ENCODE measurements around the gene SLC25A30. TPM values are rescaled to one million over a fixed set of nuclear protein-coding genes. Genes with fewer than 3 reads are reported as not detected.

The SLC25A30 gene
- total and polyA plus RNA-seq, 8 donors, result 2.9 to 51.9 (median 7.3) TPM

DNA sequence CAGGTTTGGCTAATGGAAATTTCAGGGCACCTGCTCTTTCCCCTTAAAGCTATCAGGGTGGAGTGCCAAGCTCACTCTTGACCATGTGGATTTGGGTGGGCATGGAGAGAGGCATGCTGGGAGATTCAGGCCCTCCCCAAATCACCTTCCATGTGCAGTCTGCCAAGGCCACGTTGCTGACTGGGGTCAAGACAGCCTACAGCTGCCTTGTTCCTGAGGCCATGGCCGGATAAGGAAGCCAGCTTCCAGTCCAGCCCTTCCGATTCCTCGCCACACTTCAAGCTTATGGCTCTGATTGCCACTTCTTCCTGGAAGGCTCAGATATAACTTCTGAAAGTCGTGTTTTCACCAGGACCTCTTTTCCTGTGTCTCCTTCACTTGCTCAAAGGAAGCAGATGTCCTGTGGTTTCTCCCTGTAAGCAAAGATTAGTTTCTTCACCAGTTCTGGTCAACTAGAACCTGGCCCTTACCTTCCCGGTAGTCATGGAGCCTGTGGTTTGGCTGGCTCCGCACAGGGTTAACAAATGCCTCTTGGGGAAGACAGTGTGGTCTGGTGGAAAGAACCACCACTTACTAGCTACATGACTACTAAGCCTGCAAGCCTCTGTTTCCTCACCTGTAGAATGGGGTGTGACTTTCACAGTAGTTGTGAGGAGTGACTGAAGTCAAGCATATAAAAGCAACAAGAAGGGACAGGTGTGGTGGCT, 61.1 kb downstream of the SLC25A30 start:
- intact Hi-C loops (cut with DNase I; ENCODE audit: low total_unique reads), result no loop called here
- no peaks in the 10 kb centered on the region for H3K4me1 ChIP-seq
- H3K9me3 ChIP-seq, result no peaks in the 10 kb centered on the region
- TF ChIP-seq POLR2A (IDR thresholded peaks at IDR 0.05) (no peak), POLR2AphosphoS5 (IDR thresholded peaks at IDR 0.05) (no peak), EP300 (IDR thresholded peaks at IDR 0.05) (no peak)
- TF ChIP-seq, protein P1, sequence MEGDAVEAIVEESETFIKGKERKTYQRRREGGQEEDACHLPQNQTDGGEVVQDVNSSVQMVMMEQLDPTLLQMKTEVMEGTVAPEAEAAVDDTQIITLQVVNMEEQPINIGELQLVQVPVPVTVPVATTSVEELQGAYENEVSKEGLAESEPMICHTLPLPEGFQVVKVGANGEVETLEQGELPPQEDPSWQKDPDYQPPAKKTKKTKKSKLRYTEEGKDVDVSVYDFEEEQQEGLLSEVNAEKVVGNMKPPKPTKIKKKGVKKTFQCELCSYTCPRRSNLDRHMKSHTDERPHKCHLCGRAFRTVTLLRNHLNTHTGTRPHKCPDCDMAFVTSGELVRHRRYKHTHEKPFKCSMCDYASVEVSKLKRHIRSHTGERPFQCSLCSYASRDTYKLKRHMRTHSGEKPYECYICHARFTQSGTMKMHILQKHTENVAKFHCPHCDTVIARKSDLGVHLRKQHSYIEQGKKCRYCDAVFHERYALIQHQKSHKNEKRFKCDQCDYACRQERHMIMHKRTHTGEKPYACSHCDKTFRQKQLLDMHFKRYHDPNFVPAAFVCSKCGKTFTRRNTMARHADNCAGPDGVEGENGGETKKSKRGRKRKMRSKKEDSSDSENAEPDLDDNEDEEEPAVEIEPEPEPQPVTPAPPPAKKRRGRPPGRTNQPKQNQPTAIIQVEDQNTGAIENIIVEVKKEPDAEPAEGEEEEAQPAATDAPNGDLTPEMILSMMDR (IDR thresholded peaks at IDR 0.05), result no peak
- DNase-seq, result no peak
- WGBS, 5 donors, result 72 to 80% (median 74%) methylated on average over 7 of the region's 7 CpGs
- no peak overlapping the region for H3K27ac ChIP-seq
- H3K4me3 ChIP-seq, result no peak overlapping the region
- peaks cover 1 to 94% (median 81%) of the 10 kb centered on the region in 4 donors for H3K36me3 ChIP-seq
- no peaks in the 10 kb centered on the region for H3K27me3 ChIP-seq

DNA sequence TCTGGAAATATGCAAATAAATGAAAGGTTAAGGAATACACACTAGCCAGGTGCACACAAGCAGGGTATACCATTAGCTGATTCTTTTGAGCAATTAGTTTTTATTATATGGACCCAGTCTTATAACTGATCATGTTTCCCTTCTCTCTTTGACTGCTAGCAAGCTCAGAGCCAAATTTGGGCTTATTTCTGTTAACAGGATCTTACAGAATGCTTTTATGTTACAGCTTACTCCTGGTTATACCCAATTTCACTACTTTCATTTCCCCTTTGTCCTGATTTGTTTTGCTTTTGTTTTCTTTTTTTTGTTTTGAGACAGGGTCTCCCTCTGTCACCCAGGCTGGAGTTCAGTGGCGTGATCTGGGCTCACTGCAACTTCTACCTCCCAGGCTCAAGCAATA, 64.3 kb downstream of the SLC25A30 start:
- 92 to 100% (median 100%) methylated on average over 1 of the region's 1 CpG for WGBS, 5 donors
- TF ChIP-seq, protein P1 (IDR thresholded peaks at IDR 0.05), result no peak
- TF ChIP-seq POLR2A (IDR thresholded peaks at IDR 0.05) (no peak), EP300 (IDR thresholded peaks at IDR 0.05) (no peak), POLR2AphosphoS5 (IDR thresholded peaks at IDR 0.05) (no peak)
- no peak overlapping the region for H3K27ac ChIP-seq
- intact Hi-C loops (cut with DNase I; ENCODE audit: low total_unique reads), result no loop called here
- no peaks in the 10 kb centered on the region for H3K9me3 ChIP-seq
- no peaks in the 10 kb centered on the region for H3K4me1 ChIP-seq
- H3K36me3 ChIP-seq, result peaks cover 13 to 99% (median 89%) of the 10 kb centered on the region in 4 donors
- DNase-seq, result no peak
- no peak overlapping the region for H3K4me3 ChIP-seq
- H3K27me3 ChIP-seq, result no peaks in the 10 kb centered on the region

DNA sequence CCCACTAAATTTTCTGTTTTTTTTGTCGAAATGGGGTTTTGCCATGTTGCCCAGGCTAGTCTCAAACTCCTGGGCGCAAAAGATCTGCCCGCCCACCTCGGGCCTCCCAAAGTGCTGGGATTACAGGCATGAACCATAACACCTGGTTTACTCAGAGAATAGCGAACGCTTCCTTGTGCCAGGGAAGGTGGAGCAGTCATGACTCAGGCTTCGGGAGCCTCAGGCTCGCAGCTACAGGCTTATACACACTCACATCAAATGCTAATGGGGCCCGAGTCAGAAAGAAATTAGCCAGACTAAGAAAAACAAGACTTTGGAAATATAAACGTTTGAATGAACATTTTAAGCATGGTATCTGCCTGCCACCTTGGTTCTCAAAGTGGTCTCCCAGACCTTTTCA, 66.1 kb downstream of the SLC25A30 start:
- Histone ChIP-seq H3K4me3 (no peak overlapping the region), H3K27me3 (no peaks in the 10 kb centered on the region), H3K4me1 (no peaks in the 10 kb centered on the region), H3K9me3 (no peaks in the 10 kb centered on the region), H3K36me3 (peaks cover 15 to 98% (median 95%) of the 10 kb centered on the region in 4 donors), H3K27ac (no peak overlapping the region)
- WGBS, 5 donors, result 79 to 89% (median 86%) methylated on average over 10 of the region's 10 CpGs
- intact Hi-C loops (cut with DNase I; ENCODE audit: low total_unique reads), result no loop called here
- TF ChIP-seq EP300 (IDR thresholded peaks at IDR 0.05) (no peak), POLR2A (IDR thresholded peaks at IDR 0.05) (no peak), POLR2AphosphoS5 (IDR thresholded peaks at IDR 0.05) (no peak)
- TF ChIP-seq, protein P1 (IDR thresholded peaks at IDR 0.05), result no peak
- no peak for DNase-seq

DNA sequence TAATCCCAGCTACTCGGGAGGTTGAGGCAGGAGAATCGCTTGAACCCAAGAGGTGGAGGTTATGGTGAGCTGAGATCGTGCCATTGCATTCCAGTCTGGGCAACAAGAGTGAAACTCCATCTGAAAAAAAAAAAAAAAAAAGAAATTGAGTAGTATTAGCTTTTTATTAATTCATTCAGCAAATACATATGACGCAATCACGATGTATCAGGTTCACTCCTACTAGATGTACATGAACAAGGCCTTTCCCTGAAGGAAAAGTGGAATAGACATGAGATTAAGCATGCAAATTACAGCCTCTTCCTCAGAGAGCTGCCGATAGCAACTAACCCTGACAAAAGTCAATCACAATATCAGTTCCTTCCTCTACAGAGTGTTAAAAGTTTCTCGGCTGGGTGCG, 68.0 kb downstream of the SLC25A30 start:
- Histone ChIP-seq H3K9me3 (no peaks in the 10 kb centered on the region), H3K27me3 (no peaks in the 10 kb centered on the region), H3K4me3 (no peak overlapping the region), H3K4me1 (no peaks in the 10 kb centered on the region), H3K27ac (no peak overlapping the region), H3K36me3 (peaks cover 28 to 99% (median 95%) of the 10 kb centered on the region in 4 donors)
- WGBS, 5 donors, result 95 to 98% (median 95%) methylated on average over 8 of the region's 8 CpGs
- no peak for DNase-seq
- intact Hi-C loops (cut with DNase I; ENCODE audit: low total_unique reads), result no loop called here
- TF ChIP-seq POLR2A (IDR thresholded peaks at IDR 0.05) (no peak), POLR2AphosphoS5 (IDR thresholded peaks at IDR 0.05) (no peak), EP300 (IDR thresholded peaks at IDR 0.05) (no peak)
- TF ChIP-seq, protein P1 (IDR thresholded peaks at IDR 0.05), result no peak

Measured in stomach (tissue), 9 donors.